Ishikawa (cell line): ENCODE data around the gene CLSTN2.

ENCODE experiments used
- CEBPB ChIP-seq: IDR thresholded peaks from 2 replicates; pipeline ENCODE4 v1.6.1; 2012
- CREB1 ChIP-seq: IDR thresholded peaks from 2 replicates; pipeline ENCODE4 v1.6.1; 2012; ENCODE audit warnings: low read depth
- EP300 ChIP-seq: IDR thresholded peaks from 2 replicates; pipeline ENCODE4 v1.6.1; 2012; ENCODE audit warnings: borderline replicate concordance
- RAD21 ChIP-seq: IDR thresholded peaks from 2 replicates; pipeline ENCODE4 v1.6.1; 2012; ENCODE audit warnings: low read depth
- TCF12 ChIP-seq: IDR thresholded peaks from 2 replicates; pipeline ENCODE4 v1.6.1; 2012; ENCODE audit warnings: low read depth
- ZBTB7A ChIP-seq: IDR thresholded peaks from 2 replicates; pipeline ENCODE4 v1.6.1; 2012; ENCODE audit warnings: low read depth

DNA sequence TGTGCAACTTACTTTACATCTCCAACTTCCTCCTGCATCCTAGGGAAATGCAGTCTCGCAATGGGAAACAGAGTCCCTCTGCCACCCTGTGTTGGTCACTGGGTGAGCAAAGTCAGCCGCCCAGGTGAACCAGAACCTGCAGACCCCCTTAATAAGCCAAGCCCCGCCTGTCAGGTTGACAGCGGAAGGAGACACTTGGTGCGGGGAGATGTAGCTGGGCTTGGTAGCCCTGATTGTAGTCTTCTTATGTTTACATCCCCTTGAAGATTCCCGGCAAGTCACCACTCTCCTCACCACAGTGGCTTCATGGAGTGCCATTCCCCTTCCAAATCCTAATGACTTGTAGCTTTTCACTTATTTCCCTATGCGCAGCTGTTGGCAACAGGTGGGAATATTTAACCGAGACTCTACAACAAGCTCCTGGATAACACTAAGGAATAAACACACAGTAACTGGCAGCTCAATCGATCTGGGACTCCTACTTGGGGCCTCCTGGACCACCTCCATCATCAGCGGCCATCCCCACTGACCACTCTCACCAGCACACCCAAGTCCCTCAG, 17.7 kb upstream of the CLSTN2 start:
- no peak for TF ChIP-seq CEBPB
- no peak for TF ChIP-seq TCF12
- TF ChIP-seq RAD21: no peak
- TF ChIP-seq ZBTB7A: no peak
- no peak for TF ChIP-seq CREB1
- TF ChIP-seq EP300: no peak
